NCI-H2227 treated with DMSO at 0.1 percent for 48 hours (cell line): ENCODE data around the gene COL23A1.

ENCODE experiments used
- DNase-seq: peaks from one replicate; lab custom pipeline; 2025; lab: John Stamatoyannopoulos, UW

COL23A1 gene

GRCh38 chr5:178224403-178224802, 365.8 kb downstream of the COL23A1 start:
- DNase-seq, result no peak

DNA sequence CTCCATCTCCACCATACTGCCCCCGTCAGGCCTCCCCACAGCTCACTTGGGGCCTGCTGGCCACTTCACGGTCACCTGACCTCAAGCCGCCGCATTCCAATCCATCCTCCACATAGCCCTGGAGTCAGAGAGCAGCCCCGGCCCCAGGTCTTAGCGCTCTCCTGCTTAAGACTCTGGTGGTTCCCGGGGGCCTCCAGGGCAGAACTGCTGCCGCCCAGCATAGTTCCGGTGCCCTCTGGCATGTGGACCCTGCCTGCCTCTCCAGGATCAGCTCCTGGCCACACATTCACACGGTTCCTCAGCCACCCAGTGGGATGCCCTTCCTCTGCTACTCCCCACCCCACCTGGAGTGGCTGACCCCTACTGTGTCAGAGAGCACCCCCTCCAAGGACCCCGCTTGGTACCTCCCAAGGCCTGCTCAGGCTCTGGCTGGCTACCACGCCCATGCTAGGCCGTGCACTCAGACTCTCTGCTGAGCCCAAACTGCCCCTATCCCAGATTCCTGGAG, 366.3 kb downstream of the COL23A1 start:
- DNase-seq, result no peak

GRCh38 chr5:178223196-178223773, 366.9 kb downstream of the COL23A1 start:
- DNase-seq, result no peak

DNA sequence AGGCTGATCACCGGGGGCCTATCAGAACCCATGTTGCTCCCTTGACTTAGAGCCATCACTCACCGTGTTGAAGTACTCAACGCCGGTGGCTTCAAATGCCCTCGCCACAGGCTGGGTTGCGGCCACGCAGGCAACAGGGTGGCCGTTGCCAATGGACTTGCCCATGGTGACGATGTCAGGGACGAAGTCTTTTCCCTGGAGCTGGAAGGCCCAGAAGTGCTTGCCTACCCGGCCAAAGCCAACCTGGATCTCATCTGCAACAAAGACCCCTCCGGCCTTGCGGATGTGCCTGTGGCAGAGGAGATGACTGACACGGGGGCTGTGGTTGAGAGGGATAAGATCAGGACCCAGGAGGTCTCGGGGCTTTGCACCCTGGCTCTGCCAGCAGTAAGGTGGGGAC, 367.9 kb downstream of the COL23A1 start:
- DNase-seq, result no peak

DNA sequence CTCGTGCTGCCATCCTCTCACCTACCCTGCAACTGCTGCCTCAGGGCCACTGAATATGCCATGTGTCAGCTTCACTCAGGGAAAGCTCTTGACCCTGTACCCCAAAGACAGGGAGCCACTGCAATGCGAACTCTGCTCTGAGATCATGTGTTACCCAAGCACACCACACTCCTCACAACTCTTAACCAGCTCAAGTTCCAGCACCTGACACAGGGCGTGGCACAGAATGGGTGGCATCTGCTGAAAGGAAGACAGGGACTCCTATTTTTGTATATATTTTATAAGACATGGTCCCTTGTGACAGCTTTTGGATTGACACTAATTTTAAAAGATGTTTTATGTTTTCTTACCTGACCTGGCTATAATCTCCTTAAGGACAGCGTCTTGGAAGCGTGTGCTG, 368.3 kb downstream of the COL23A1 start:
- DNase-seq, result no peak

DNA sequence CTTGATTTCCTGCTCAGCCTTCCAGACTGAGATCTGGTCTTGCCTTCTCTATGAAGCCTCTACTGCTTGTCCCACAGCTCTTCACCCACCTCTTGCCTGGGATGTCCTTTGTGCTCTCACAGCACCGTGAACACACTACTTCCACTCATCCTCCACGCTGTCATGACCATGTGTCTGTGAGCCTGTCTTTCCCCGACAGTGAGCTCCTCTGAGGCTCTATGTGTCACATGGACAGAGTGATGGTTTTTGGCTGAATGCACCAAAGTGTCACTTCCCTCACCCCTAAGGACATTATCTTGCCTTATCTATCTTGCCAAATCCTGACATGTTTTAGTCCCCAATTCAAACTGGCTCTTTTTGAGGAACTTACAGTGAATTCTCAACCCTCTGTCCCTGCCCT, 368.9 kb downstream of the COL23A1 start:
- no peak for DNase-seq

- no peak for DNase-seq
Observed at GRCh38 chr5:178218827-178219226, 371.4 kb downstream of the COL23A1 start.

GRCh38 chr5:178218237-178218776, 371.9 kb downstream of the COL23A1 start:
- DNase-seq, result no peak

GRCh38 chr5:178216779-178217178, 373.4 kb downstream of the COL23A1 start:
- DNase-seq, result no peak

DNA sequence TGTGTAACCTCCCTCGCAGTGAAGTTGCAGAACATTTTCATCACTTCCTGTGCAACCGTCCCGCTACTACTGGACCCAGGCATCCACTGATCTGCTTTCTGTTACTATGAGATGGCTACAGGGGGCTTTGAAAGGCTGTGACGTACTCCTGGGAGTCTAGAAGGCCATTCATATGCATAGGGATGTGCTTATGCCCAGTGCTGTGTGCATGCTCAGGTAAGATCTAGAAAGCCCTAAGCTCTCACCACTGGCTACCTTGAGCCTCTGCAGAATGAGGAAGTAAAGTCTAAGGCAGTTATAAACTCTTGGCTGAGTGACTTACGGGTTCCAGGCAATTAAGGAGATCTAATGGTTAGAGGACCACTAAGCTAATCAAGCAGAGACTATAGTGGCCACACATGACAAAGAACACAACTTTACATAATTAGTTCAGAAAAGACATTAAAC, 374.1 kb downstream of the COL23A1 start:
- no peak for DNase-seq

- DNase-seq, result no peak
Observed at GRCh38 chr5:178215280-178216002, 374.8 kb downstream of the COL23A1 start.

GRCh38 chr5:178214160-178214803, 375.9 kb downstream of the COL23A1 start:
- no peak for DNase-seq

DNA sequence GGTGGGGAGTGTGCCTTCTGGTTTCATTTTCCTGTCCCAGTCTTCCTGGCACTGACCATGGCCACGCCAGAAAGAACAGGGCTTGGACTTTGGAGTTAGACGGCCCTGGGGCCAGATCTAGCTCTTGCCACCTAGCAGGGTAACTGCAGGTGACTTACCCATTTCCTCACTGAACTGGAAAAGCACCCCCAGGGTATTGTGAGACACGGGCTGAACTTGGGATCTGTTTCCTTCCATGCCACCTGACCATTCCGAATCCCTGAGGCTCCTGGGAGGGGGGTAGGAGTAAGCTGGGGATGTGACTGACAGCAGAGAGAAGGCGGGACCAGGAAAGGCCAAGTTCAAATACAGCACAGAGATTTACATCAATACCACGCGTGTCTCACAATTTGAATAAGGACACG, 376.4 kb downstream of the COL23A1 start:
- no peak for DNase-seq

DNA sequence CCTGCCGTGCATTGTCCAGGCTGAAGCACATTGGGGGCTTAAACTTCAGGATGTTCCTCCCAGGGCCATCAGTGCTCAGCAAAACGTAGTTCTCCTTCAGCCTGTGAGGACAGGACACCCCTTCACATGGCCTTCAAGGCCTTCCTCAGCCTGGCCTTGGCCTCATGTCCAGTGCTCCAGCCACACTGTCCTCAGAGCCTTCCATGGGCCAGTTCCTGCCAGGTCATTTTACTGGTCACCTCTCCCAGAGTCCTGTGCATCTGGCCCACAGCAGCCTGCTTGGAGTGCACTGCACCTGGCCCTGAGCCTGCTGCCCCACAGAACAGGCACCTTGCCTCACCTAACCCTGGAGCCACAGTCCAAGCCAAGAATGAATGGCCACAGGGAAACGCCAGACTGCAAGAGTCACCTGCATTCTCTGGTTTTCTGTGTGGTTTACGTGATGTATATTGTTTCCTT, 377.2 kb downstream of the COL23A1 start:
- DNase-seq, result no peak

DNA sequence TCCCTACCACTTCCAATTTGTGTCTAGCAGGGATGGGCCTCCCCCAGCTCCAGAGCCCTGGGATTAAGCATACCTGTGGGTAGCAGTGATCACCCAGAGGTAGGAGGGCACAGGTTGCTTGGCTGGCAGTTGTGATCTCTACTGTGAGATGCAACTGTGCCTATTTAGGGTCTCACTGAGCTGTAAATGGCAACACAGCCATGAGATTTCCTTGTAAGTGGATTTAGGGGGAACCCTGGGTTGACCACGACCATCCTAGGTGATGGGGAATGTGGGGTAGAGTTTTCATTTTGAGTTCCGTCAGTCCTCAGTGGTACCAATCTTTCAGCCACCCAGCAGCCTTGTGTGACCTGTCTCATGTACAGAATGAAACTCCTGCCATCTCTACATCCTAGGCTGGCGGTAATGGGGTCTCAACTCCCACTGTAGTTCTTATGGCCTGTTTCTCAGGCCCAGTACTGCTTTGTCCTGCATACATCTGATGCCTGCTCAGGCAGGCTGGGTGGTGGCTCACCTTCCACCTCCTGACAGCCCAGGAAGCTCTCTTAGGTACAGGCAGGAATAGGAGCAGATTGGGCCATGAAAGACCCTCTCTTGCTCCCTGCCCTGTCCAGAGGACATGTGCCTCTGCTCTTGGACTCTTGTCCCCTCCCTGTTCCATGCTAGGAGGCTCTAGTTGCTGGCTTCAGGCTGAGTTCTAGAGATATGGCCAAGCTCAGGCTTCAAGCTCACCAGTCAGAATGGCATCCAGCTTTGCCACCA, 377.8 kb downstream of the COL23A1 start:
- no peak for DNase-seq

GRCh38 chr5:178211095-178212048, 378.8 kb downstream of the COL23A1 start:
- no peak for DNase-seq

DNA sequence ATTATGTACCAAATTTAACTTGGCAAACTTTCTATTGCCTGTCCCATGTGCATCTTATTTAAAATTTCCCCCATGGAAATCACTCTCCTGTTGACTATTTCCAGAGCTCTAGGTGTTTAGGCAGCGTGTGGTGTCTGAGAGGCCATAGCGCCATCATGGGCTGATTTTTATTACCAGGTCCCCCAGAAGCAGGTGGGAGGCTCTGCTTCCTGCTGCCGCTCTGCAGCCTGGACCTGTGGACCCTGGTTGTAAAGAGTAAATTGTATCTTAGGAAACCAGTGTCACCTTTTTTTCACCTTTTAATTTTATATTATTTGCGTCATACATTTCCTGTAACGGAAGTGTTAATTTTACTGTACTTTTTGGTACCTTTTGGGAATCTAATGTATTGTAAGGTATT, 379.5 kb downstream of the COL23A1 start:
- no peak for DNase-seq

DNA sequence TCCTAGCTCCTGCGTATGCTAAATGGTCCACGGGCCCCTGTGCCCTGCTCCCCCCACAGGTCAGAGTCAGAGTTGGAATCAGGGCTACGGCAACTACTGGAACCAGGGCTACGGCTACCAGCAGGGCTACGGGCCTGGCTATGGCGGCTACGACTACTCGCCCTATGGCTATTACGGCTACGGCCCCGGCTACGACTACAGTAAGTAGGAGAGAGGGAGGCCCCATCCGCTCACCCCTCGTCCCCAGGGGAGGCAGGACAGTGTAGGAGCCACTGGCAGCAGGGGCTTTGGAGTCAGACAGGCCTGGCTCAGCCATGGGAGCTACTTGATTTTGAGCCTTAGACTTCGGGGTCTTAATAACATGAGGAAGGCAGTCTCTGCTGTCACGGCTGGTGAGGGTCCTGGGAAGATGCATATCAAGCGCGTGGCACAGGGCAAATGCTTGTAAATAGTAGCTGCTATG, 380.1 kb downstream of the COL23A1 start:
- DNase-seq, result no peak

GRCh38 chr5:178209334-178210072, 380.7 kb downstream of the COL23A1 start:
- DNase-seq, result no peak
